ENCODE data around the gene LNX2.
A peak's percentile ranks its signal among the peaks of the same experiment; 100 is the strongest.

The LNX2 gene

GRCh38 chr13:27620377-27621115, at the start of gene LNX2:
Gene LNX2, minus strand, starts transcription at chr13:27620529. Its CDS starts 38,826 bp downstream, at chr13:27581703.
- H3K4me3 ChIP-seq (replicated peaks; ENCODE audit: low read depth, low read length), result peak within 1 kb of the TSS; percentile 90
- no peak for TF ChIP-seq CTCF (IDR thresholded peaks at IDR 0.05; ENCODE audit: low read depth, low read length, missing control alignments)
- DNase-seq (ENCODE audit: extremely low read depth, low read depth), result peak; percentile 81

GRCh38 chr13:27667946-27668345, 47.6 kb upstream of the LNX2 start:
- no peak for TF ChIP-seq CTCF (IDR thresholded peaks at IDR 0.05; ENCODE audit: low read depth, low read length, missing control alignments)
- H3K4me3 ChIP-seq (replicated peaks; ENCODE audit: low read depth, low read length), result no peak overlapping the region
- DNase-seq (ENCODE audit: extremely low read depth, low read depth), result no peak

GRCh38 chr13:27666951-27667350, 46.6 kb upstream of the LNX2 start:
- no peak overlapping the region for H3K4me3 ChIP-seq (replicated peaks; ENCODE audit: low read depth, low read length)
- no peak for TF ChIP-seq CTCF (IDR thresholded peaks at IDR 0.05; ENCODE audit: low read depth, low read length, missing control alignments)
- DNase-seq (ENCODE audit: extremely low read depth, low read depth), result no peak

- H3K4me3 ChIP-seq (replicated peaks; ENCODE audit: low read depth, low read length), result no peak overlapping the region
- TF ChIP-seq CTCF (IDR thresholded peaks at IDR 0.05; ENCODE audit: low read depth, low read length, missing control alignments), result no peak
- DNase-seq (ENCODE audit: extremely low read depth, low read depth), result no peak
These were observed 45.4 kb upstream of the LNX2 start for GRCh38 chr13:27665761-27666160.

- no peak for TF ChIP-seq CTCF (IDR thresholded peaks at IDR 0.05; ENCODE audit: low read depth, low read length, missing control alignments)
- DNase-seq (ENCODE audit: extremely low read depth, low read depth), result no peak
- no peak overlapping the region for H3K4me3 ChIP-seq (replicated peaks; ENCODE audit: low read depth, low read length)
These were observed 45.0 kb upstream of the LNX2 start for GRCh38 chr13:27665333-27665732.

GRCh38 chr13:27663947-27664346, 43.6 kb upstream of the LNX2 start:
- no peak for TF ChIP-seq CTCF (IDR thresholded peaks at IDR 0.05; ENCODE audit: low read depth, low read length, missing control alignments)
- DNase-seq (ENCODE audit: extremely low read depth, low read depth), result no peak
- H3K4me3 ChIP-seq (replicated peaks; ENCODE audit: low read depth, low read length), result no peak overlapping the region
